Measurements from ENCODE around the gene MON1A.

The MON1A gene

DNA sequence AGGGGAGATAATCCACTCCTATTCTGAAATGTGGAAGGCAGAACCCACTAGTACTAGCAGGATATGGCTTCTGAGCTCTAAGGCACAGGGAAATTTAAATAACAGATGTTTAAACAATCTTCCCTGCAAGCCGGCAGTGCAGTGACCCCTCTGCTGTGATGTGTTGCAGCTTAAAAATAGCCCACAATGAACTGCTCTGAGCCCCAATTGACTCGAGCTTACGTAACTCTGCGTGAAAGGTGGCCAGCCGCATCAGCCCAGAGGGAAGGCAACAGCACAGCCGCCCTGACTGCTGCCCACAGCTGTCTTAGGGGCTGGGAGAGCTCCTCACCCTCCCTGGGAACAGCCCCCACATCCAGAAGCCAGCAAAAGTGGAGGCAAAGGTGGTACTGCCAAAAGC, 47.4 kb downstream of the MON1A start:
- no peak for DNase-seq

GRCh38 chr3:49880581-49881315, 48.9 kb downstream of the MON1A start:
- DNase-seq = no peak

GRCh38 chr3:49879721-49880120, 49.9 kb downstream of the MON1A start:
- no peak for DNase-seq

GRCh38 chr3:49878686-49879085, 50.9 kb downstream of the MON1A start:
- no peak for DNase-seq

GRCh38 chr3:49877716-49878115, 51.9 kb downstream of the MON1A start:
- no peak for DNase-seq

- no peak for DNase-seq
These were observed 53.0 kb downstream of the MON1A start for GRCh38 chr3:49876567-49876966.

DNA sequence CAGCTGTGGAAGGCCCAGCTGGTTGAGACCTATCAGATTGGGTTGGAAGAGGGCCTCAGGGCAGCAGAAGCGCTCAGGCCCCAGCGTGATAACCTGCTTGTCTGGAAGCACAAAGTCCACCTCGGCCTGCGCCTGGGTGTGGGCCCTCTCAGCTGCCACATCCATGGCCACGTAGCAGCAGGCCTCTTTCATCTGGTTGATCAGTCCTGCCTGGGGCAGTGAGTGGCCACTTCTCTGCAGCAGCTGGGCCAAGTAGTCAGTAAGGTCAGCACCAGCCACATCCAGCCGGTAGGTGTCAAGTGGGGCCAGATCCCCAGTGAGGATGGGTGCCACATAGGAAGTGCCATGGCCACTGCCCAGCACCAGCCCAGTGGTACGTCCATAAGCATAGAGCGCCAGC, 56.0 kb downstream of the MON1A start:
- no peak for DNase-seq

DNA sequence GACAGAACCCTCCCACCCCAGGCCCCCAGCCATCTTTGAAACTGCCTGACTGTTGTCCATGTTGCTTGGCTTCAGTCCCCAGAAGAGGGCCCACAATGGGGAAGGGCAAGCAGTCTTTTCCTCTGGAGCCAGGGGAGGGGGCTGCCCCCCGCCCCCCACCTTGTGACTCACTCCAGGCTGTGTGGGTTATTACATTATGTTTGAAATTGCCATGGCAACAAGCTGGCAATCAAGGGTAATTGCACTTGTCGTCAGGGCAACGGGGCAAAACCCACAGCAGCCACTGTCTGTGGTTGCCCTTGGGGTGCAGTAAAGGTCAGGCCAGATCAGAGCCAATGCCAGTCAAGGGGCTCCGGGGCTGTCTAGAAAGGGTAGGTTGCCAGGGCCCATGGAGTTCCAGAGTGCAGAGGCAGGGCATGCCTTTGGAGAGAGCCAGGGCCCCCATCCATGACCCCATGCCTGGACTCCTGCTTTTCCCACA, 56.8 kb downstream of the MON1A start:
- no peak for DNase-seq

DNA sequence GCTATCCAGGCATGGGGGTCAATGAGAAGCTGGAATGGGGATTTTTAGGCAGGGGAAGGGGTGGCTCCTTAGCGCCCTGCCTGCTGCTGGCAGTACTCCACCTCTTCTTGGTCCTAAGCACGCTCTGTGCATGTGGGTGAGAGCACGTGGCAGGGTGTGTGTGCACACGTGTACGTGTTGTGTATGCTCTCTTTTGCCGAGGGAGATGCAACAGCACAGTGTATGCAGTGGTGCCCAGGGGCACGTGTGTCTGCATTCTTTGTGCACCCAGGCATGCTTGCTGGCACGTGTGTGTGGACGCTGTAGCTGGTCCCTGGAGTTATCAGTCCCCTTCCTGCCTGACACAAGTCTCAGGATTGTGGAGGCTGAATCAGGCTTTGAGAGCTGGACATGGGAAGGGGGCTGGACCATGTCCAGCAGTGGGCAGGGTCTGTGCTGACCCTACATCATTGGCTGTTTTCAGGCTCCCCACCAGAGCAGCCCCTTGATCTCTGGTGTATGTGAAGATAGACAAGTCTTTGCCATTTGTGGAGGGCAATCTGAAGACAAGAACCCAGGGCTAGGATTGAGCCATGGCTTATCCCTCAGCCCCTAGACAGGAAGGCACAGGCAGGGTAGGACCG, 58.0 kb downstream of the MON1A start:
- DNase-seq = no peak

DNA sequence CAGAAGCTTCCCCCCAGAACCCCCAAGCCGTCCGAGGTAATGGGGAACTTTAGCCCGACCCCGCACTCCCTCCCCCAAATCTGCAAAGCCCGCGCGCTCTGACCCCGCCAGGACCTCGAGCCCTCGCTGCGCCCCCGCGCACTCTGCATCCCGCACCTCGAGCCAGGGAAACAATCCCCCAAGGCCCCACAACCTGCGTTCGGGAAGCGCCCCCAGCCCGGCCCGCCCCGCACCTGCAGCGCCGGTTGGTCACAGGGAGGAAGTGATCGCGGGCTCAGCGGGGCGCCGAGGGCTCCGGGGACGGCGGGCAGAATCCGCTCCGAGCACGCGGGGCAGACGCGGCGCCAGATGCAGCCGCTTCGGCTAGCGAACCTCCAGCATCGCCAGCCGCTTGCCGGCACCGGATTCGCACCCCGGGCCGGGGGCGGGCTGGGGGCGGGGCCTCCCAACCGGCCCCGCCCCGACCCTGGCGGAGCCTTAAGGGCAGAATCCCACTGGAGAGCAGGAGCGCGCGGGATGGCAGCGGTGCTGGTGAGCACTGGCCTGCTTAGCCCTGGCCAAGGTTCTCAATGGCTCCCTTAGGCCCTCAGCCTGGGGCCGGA, 60.0 kb downstream of the MON1A start, which contains the start of gene CAMKV:
CAMKV (minus strand) TSS at position 382 of the 602 bp plus-strand sequence. CDS start 7,518 bp downstream, outside the sequence.
- DNase-seq = no peak

DNA sequence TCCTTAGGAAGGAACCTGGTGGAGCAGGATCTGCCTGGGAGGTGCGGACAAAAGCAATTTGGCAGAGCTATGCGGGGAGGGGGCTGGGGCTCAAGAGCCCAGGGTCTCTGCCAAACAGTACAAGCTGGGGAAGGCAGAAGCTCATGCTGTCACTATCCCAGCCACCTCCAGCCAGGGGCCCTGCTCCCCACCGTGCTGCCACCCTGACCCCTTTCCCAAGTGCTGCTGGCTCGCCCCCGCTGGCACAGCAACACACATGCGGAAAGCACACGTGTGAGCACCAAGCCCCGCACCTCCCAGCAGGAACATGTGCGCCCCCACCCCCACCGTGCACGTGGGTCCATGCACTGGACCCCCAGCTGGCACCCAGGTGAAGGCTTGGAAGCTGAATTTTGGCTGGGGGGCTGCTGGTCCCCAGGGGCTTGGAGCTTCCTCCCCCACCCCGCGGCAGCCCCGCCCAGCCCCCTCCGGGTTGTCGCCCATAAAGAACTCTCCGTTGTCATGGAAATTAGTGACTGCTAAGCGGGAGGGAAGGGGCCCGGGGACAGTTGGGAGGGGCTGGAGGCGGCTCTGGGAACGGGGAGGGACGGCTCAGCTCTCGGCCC, 60.6 kb downstream of the MON1A start:
- DNase-seq = no peak

- DNase-seq = no peak
These were observed 61.7 kb downstream of the MON1A start for GRCh38 chr3:49867871-49868321.

- no peak for DNase-seq
These were observed 62.2 kb downstream of the MON1A start for GRCh38 chr3:49867400-49867799.

GRCh38 chr3:49865198-49865784, 64.3 kb downstream of the MON1A start:
- DNase-seq = no peak

DNA sequence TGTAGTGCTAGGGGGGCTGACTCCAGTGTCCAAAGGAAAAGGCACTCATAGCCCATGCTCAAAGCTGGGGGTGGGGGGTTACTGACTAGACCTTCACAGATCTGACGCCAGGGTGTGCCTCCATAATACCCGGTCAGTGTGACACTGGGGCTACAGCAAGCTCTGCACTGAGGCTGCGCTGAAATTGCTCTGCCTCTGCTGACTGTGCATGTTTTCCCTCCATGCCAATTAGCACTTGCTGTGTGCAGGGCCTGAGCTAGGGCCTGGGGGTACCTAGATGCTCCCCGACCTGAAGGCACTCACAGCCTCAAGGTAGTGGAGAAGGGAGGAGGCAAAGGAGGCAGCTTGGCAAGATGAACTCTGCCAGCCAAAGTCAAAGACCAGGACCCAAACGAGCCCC, 65.1 kb downstream of the MON1A start:
- no peak for DNase-seq

GRCh38 chr3:49859576-49860305, 69.9 kb downstream of the MON1A start:
- no peak for DNase-seq

Measured in activated effector memory CD4-positive, alpha-beta T cell treated with Interleukin-2 at 50 U/mL for 16 hours (primary cell).